Astrocyte of the cerebellum (primary cell): ENCODE data around the gene LRRC8D.

ENCODE experiments used
- DNase-seq: peaks from one replicate; pipeline ENCODE4 v3.0.0-alpha.2; 2011; ENCODE audit warnings: low read depth
- H3K4me3 ChIP-seq: 2 replicates; pipeline ENCODE4 v1.5.1; 2011; ENCODE audit warnings: mild to moderate bottlenecking, low read depth, low read length, moderate library complexity
- in situ Hi-C: cut with HindIII; loops from 2 replicates; pipeline ENCODE4 v1.10.0; 2017; ENCODE audit warnings: low sequenced_read_pairs
- TF ChIP-seq, protein P1 (sequence below): IDR thresholded peaks from 2 replicates; pipeline ENCODE4 v1.5.1; 2012; ENCODE audit warnings: low read length, low read depth, moderate library complexity, mild to moderate bottlenecking; ENCODE audit errors: missing control alignments

Gene LRRC8D

DNA sequence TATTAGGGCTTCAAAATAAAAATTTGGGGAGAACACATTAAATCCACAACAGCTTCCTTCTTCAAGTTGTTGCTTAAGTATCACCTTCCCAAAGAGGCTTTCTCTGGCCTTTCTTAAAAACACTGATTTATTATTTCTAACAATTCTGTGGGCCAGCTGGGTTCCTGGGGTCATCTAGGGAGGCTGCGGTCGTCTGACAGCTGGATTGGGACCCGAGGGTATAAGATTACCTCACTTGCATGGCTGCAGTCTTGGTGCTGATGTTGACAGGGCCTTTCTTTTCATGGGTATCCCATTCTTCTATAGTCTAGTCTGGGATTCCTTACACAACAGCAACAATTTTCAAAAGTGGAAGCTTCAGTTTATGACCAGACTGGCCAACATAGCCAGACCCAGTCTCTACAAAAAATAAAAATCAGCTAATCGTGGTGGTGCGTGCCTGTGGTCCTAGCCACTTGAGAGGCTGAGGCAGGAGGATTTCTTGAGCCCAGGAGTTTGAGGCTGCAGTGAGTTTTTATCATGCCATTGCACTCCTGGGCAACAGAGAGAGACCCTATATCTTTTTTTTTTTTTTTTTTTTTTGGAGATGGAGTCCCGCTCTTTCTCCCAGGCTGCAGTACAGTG lies 128.0 kb downstream of the LRRC8D start:
- DNase-seq: no peak
- no peak overlapping the region for H3K4me3 ChIP-seq
- TF ChIP-seq, protein P1, sequence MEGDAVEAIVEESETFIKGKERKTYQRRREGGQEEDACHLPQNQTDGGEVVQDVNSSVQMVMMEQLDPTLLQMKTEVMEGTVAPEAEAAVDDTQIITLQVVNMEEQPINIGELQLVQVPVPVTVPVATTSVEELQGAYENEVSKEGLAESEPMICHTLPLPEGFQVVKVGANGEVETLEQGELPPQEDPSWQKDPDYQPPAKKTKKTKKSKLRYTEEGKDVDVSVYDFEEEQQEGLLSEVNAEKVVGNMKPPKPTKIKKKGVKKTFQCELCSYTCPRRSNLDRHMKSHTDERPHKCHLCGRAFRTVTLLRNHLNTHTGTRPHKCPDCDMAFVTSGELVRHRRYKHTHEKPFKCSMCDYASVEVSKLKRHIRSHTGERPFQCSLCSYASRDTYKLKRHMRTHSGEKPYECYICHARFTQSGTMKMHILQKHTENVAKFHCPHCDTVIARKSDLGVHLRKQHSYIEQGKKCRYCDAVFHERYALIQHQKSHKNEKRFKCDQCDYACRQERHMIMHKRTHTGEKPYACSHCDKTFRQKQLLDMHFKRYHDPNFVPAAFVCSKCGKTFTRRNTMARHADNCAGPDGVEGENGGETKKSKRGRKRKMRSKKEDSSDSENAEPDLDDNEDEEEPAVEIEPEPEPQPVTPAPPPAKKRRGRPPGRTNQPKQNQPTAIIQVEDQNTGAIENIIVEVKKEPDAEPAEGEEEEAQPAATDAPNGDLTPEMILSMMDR: no peak
- in situ Hi-C loops: no loop called here

GRCh38 chr1:89949991-89950624 lies 129.3 kb downstream of the LRRC8D start:
- in situ Hi-C loops: loop anchor here (25.0 kb wide), 1 partner anchor 313 kb away; the partner anchor contains the start of gene LRRC8C
- no peak overlapping the region for H3K4me3 ChIP-seq
- no peak for DNase-seq
- TF ChIP-seq, protein P1: no peak

DNA sequence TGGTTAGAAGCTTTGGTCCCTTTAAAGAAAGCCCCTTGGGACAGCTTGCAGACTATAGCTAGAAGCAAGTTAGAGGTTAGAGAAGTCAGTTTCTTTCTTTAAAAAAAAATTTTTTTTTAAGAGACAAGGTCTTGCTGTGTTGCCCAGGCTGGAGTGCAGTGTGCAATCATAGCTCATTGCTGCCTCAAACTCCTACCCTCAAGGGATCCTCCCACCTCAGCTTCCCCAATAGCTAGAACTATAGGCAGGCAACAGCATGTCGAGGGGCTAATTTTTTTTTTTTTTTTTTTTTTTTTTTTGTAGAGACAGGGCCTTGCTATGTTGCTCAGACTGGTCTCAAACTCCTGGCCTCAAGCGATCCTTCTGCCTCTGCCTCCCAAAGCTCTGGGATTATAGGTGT lies 129.9 kb downstream of the LRRC8D start:
- TF ChIP-seq, protein P1: no peak
- in situ Hi-C loops: loop anchor here (25.0 kb wide), 1 partner anchor 313 kb away; the partner anchor contains the start of gene LRRC8C
- no peak for DNase-seq
- H3K4me3 ChIP-seq: no peak overlapping the region

GRCh38 chr1:89951766-89952604 lies 131.2 kb downstream of the LRRC8D start:
- TF ChIP-seq, protein P1: no peak
- no peak overlapping the region for H3K4me3 ChIP-seq
- DNase-seq: peak; percentile 47
- in situ Hi-C loops: loop anchor here (25.0 kb wide), 1 partner anchor 315 kb away; the partner anchor contains the start of gene LRRC8C

DNA sequence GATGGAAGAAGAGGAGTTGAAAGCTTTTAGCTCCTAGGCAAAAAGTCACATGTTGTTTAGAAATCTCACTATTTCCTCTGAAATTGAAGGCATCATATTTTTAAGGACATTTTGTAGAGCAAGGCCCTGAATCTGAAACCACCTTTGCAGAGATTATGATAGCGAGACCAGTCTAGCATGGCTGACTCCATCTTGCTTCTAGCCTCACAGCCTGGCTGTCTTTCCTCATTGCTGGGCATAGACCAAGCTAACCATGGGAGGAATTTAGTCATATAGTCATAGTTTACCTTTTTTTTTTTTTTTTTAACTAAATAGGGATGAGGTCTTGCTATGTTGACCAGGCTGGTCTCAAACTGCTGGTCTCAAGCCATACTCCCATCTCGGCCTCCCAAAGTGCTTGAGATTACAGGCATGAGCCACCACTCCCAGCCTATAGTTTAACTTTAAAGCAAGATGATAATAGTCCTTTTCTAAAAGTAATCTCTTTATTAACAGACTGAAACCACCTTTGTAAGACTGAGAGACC lies 131.8 kb downstream of the LRRC8D start:
- TF ChIP-seq, protein P1: no peak
- H3K4me3 ChIP-seq: no peak overlapping the region
- in situ Hi-C loops: loop anchor here (25.0 kb wide), 1 partner anchor 315 kb away; the partner anchor contains the start of gene LRRC8C
- DNase-seq: no peak

DNA sequence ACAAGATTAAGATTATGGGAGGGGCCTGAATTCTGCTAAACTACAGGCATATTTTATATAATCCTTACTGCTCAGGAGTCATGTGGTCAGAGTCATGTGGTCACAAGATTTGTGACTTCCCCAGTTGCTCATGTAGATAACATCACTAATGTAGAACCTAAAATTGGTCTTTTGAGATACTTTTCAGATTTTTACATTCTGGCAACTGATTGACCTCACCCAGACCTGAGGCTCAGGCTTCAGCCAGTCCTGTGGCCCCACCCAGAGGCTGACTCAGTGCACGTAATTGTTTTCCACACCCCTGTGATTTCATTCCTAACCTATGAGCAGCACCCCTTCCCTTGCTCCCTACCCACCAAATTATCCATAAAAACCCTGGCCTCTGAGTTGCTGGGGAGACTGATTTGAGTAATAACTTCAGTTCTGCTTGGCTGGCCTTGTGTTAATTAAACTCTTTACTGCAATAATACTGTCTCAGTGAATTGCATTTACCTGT lies 132.3 kb downstream of the LRRC8D start:
- peak; percentile 62 for DNase-seq
- TF ChIP-seq, protein P1: peak; percentile 14
- in situ Hi-C loops: loop anchor here (25.0 kb wide), 1 partner anchor 316 kb away; the partner anchor contains the start of gene LRRC8C
- no peak overlapping the region for H3K4me3 ChIP-seq
